Neutrophil (primary cell): ENCODE results near the gene SAFB2.

Experiments
- H3K27ac ChIP-seq: fragments of 200-600 bp; sonication (generic); 2 replicates; pipeline ENCODE4 v1.5.1; 2016; ENCODE audit warnings: mild to moderate bottlenecking, moderate library complexity
- H3K27me3 ChIP-seq: fragments of 200-600 bp; sonication (generic); 2 replicates; pipeline ENCODE4 v1.6.0; 2016; ENCODE audit warnings: mild to moderate bottlenecking
- H3K36me3 ChIP-seq: fragments of 200-600 bp; sonication (generic); 2 replicates; pipeline ENCODE4 v1.5.1; 2017
- H3K4me1 ChIP-seq, 2 experiments: fragments of 200-600 bp in 1 of 2; sonication (generic) in 1 of 2; 1 replicate in 1 of 2; 2 replicates in 1 of 2; pipeline versions ENCODE4 v1.5.1 to v1.6.1; 2013 to 2016; ENCODE audit warnings: low read depth in 1 of 2, low read length in 1 of 2, mild to moderate bottlenecking in 1 of 2, moderate library complexity in 1 of 2; ENCODE audit not compliant: control insufficient read depth in 1 of 2, insufficient read depth in 1 of 2
- H3K4me3 ChIP-seq, 2 experiments: fragments of 200-600 bp in 1 of 2; sonication (generic) in 1 of 2; 1 replicate in 1 of 2; 2 replicates in 1 of 2; pipeline ENCODE4 v1.5.1; 2013 to 2016; ENCODE audit warnings: low read depth in 1 of 2, low read length in 1 of 2, mild to moderate bottlenecking in 1 of 2, moderate library complexity in 1 of 2
- H3K9me3 ChIP-seq: fragments of 200-600 bp; sonication (generic); 2 replicates; pipeline ENCODE4 v1.5.1; 2016
- CTCF ChIP-seq: fragments of 200-600 bp; sonication (generic); IDR thresholded peaks from 2 replicates; pipeline ENCODE4 v1.5.1; 2016; ENCODE audit warnings: antibody characterized with exemption

SAFB2 gene

GRCh38 chr19:5627395-5627904 is 4.9 kb upstream of the SAFB2 start:
- Histone ChIP-seq H3K27ac (peak overlapping the region; percentile 78), H3K27me3 (no peaks in the 10 kb centered on the region), H3K9me3 (no peaks in the 10 kb centered on the region), H3K36me3 (peaks cover 33% of the 10 kb centered on the region), H3K4me1 (peaks cover 67 to 77% of the 10 kb centered on the region in 2 experiments), H3K4me3 (peak overlapping the region; percentile 2)
- no peak for TF ChIP-seq CTCF

- H3K36me3 ChIP-seq: peaks cover 40% of the 10 kb centered on the region
Observed at GRCh38 chr19:5625641-5626040, 3.1 kb upstream of the SAFB2 start.

GRCh38 chr19:5624741-5625278 is 2.2 kb upstream of the SAFB2 start:
- Histone ChIP-seq H3K9me3 (no peaks in the 10 kb centered on the region), H3K27me3 (no peaks in the 10 kb centered on the region), H3K27ac (peak overlapping the region; percentile 96), H3K4me1 (peaks cover 68 to 80% of the 10 kb centered on the region in 2 experiments), H3K36me3 (peaks cover 42% of the 10 kb centered on the region), H3K4me3 (peak overlapping the region; percentile 92 to 95)
- no peak for TF ChIP-seq CTCF

More at GRCh38 chr19:5625641-5626040, 3.1 kb upstream of the SAFB2 start:
- no peaks in the 10 kb centered on the region for H3K27me3 ChIP-seq
- peaks cover 65 to 75% of the 10 kb centered on the region in 2 experiments for H3K4me1 ChIP-seq
- TF ChIP-seq CTCF: no peak
- H3K4me3 ChIP-seq: no peak overlapping the region
- no peaks in the 10 kb centered on the region for H3K9me3 ChIP-seq
- H3K27ac ChIP-seq: peak overlapping the region; percentile 96

GRCh38 chr19:5624018-5624663 is 1.6 kb upstream of the SAFB2 start:
- no peaks in the 10 kb centered on the region for H3K27me3 ChIP-seq
- peaks cover 61 to 73% of the 10 kb centered on the region in 2 experiments for H3K4me1 ChIP-seq
- peak overlapping the region; percentile 96 for H3K27ac ChIP-seq
- no peaks in the 10 kb centered on the region for H3K9me3 ChIP-seq
- H3K36me3 ChIP-seq: peaks cover 37% of the 10 kb centered on the region
- no peak for TF ChIP-seq CTCF
- peak overlapping the region; percentile 92 to 95 for H3K4me3 ChIP-seq

- H3K27me3 ChIP-seq: no peaks in the 10 kb centered on the region
- no peak for TF ChIP-seq CTCF
- H3K4me3 ChIP-seq: peak overlapping the region; percentile 92 to 95
- H3K27ac ChIP-seq: peak overlapping the region; percentile 96
- H3K9me3 ChIP-seq: no peaks in the 10 kb centered on the region
- peaks cover 41% of the 10 kb centered on the region for H3K36me3 ChIP-seq
- H3K4me1 ChIP-seq: peaks cover 55 to 67% of the 10 kb centered on the region in 2 experiments
Observed at GRCh38 chr19:5623397-5624017, 931 bp upstream of the SAFB2 start.
